Measurements from ENCODE around the gene KRT79. TPM values are rescaled to one million over a fixed set of nuclear protein-coding genes. Genes with fewer than 3 reads are reported as not detected.

Gene KRT79
- total RNA-seq, 1 donor from 2014 or later = not detected

GRCh38 chr12:52812749-52813148 lies 21.4 kb downstream of the KRT79 start:
- DNase-seq (ENCODE audit: missing footprints) (no peak), ATAC-seq (no peak)
- intact Hi-C loops (cut with DNase I) = no loop called here

- intact Hi-C loops (cut with DNase I) = no loop called here
- ATAC-seq (no peak), DNase-seq (ENCODE audit: missing footprints) (no peak)
Measured at GRCh38 chr12:52812073-52812400, 22.1 kb downstream of the KRT79 start.

- intact Hi-C loops (cut with DNase I) = no loop called here
- no peak for ATAC-seq
- no peak for DNase-seq (ENCODE audit: missing footprints)
Measured at GRCh38 chr12:52811191-52812072, 22.7 kb downstream of the KRT79 start.

GRCh38 chr12:52810554-52810953 lies 23.6 kb downstream of the KRT79 start:
- intact Hi-C loops (cut with DNase I) = no loop called here
- no peak for DNase-seq (ENCODE audit: missing footprints)
- no peak for ATAC-seq

GRCh38 chr12:52809166-52809565 lies 24.9 kb downstream of the KRT79 start:
- intact Hi-C loops (cut with DNase I) = no loop called here
- DNase-seq (ENCODE audit: missing footprints) = no peak
- no peak for ATAC-seq

- intact Hi-C loops (cut with DNase I) = no loop called here
- ATAC-seq = no peak
- no peak for DNase-seq (ENCODE audit: missing footprints)
Measured at GRCh38 chr12:52808573-52809160, 25.4 kb downstream of the KRT79 start.

- intact Hi-C loops (cut with DNase I) = no loop called here
- no peak for ATAC-seq
- DNase-seq (ENCODE audit: missing footprints) = no peak
Measured at GRCh38 chr12:52807544-52808470, 26.3 kb downstream of the KRT79 start.

GRCh38 chr12:52806821-52807543 lies 27.1 kb downstream of the KRT79 start:
- ATAC-seq = no peak

GRCh38 chr12:52806169-52806811 lies 27.8 kb downstream of the KRT79 start:
- no peak for DNase-seq (ENCODE audit: missing footprints)
- intact Hi-C loops (cut with DNase I) = no loop called here

More at GRCh38 chr12:52806821-52807543, 27.1 kb downstream of the KRT79 start:
- no peak for DNase-seq (ENCODE audit: missing footprints)
- intact Hi-C loops (cut with DNase I) = no loop called here

GRCh38 chr12:52805739-52806138 lies 28.4 kb downstream of the KRT79 start:
- intact Hi-C loops (cut with DNase I) = no loop called here
- no peak for DNase-seq (ENCODE audit: missing footprints)
- ATAC-seq = no peak

More at GRCh38 chr12:52806169-52806811, 27.8 kb downstream of the KRT79 start:
- ATAC-seq = no peak

- ATAC-seq (no peak), DNase-seq (ENCODE audit: missing footprints) (no peak)
- intact Hi-C loops (cut with DNase I) = no loop called here
Measured at GRCh38 chr12:52805000-52805399, 29.1 kb downstream of the KRT79 start.

GRCh38 chr12:52802442-52802841 lies 31.7 kb downstream of the KRT79 start:
- intact Hi-C loops (cut with DNase I) = no loop called here
- DNase-seq (ENCODE audit: missing footprints) (no peak), ATAC-seq (no peak)

- no peak for ATAC-seq
- DNase-seq (ENCODE audit: missing footprints) = no peak
- intact Hi-C loops (cut with DNase I) = no loop called here
Measured at GRCh38 chr12:52801773-52802172, 32.3 kb downstream of the KRT79 start.

- intact Hi-C loops (cut with DNase I) = no loop called here
- no peak for DNase-seq (ENCODE audit: missing footprints)
- ATAC-seq = no peak
Measured at GRCh38 chr12:52800259-52800917, 33.7 kb downstream of the KRT79 start.

GRCh38 chr12:52799505-52800211 lies 34.5 kb downstream of the KRT79 start:
- DNase-seq (ENCODE audit: missing footprints) (no peak), ATAC-seq (no peak)
- intact Hi-C loops (cut with DNase I) = no loop called here

- ATAC-seq (no peak), DNase-seq (ENCODE audit: missing footprints) (no peak)
- intact Hi-C loops (cut with DNase I) = no loop called here
Measured at GRCh38 chr12:52798671-52799504, 35.2 kb downstream of the KRT79 start.
